Measurements from ENCODE around the gene ZNF583. TPM values are rescaled to one million over a fixed set of nuclear protein-coding genes. Genes with fewer than 3 reads are reported as not detected.

ZNF583 gene
- total RNA-seq, 4 donors from 2014 or later, result 6.2 to 15.1 (median 9.7) TPM

GRCh38 chr19:56403261-56403660, 871 bp upstream of the ZNF583 start:
- no peak for ATAC-seq
- H3K27ac ChIP-seq, result peak overlapping the region; percentile 19 to 96 (median 96)
- peaks cover 0 to 47% (median 0%) of the 10 kb centered on the region in 3 donors for H3K9me3 ChIP-seq
- peaks cover 0 to 49% of the 10 kb centered on the region in 2 donors for H3K36me3 ChIP-seq
- 4 to 14% methylated on average over 5 to 9 of the region's 9 CpGs for WGBS, 2 donors (ENCODE audit: low coverage in 1 of 2)
- TF ChIP-seq EP300 (IDR thresholded peaks at IDR 0.05), result no peak
- TF ChIP-seq, protein P1, sequence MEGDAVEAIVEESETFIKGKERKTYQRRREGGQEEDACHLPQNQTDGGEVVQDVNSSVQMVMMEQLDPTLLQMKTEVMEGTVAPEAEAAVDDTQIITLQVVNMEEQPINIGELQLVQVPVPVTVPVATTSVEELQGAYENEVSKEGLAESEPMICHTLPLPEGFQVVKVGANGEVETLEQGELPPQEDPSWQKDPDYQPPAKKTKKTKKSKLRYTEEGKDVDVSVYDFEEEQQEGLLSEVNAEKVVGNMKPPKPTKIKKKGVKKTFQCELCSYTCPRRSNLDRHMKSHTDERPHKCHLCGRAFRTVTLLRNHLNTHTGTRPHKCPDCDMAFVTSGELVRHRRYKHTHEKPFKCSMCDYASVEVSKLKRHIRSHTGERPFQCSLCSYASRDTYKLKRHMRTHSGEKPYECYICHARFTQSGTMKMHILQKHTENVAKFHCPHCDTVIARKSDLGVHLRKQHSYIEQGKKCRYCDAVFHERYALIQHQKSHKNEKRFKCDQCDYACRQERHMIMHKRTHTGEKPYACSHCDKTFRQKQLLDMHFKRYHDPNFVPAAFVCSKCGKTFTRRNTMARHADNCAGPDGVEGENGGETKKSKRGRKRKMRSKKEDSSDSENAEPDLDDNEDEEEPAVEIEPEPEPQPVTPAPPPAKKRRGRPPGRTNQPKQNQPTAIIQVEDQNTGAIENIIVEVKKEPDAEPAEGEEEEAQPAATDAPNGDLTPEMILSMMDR (IDR thresholded peaks at IDR 0.05), result no peak
- TF ChIP-seq POLR2AphosphoS5 (IDR thresholded peaks at IDR 0.05), result no peak
- TF ChIP-seq POLR2A (IDR thresholded peaks at IDR 0.05), result no peak
- H3K4me1 ChIP-seq, result peaks cover 0 to 25% (median 6%) of the 10 kb centered on the region in 3 donors
- H3K27me3 ChIP-seq, result no peaks in the 10 kb centered on the region
- peak overlapping the region; percentile 40 to 79 for H3K4me3 ChIP-seq

DNA sequence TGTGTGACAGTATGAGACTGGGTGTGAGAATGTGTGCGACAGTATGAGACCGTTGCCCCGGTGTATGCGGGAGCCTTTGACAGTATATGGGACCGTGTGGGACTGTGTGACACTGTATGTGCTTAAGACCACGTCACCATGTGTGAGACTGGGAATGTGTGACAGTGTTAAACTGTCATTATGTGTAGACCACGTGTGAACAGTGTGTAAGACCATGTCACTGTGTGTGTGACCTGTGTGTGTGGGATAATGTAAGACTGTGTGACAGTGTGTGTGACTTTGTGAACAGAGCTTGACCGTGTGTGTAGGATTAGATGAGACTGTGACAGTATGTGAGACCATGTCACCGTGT, 549 bp downstream of the ZNF583 start:
- peak overlapping the region; percentile 40 to 79 for H3K4me3 ChIP-seq
- H3K27me3 ChIP-seq, result no peaks in the 10 kb centered on the region
- ATAC-seq, result no peak
- 52% methylated on average over 9 of the region's 9 CpGs for WGBS, 2 donors (ENCODE audit: low coverage in 1 of 2)
- H3K27ac ChIP-seq, result peak overlapping the region in 3 of 4 donors; percentile 96
- H3K9me3 ChIP-seq, result peaks cover 0 to 55% (median 2%) of the 10 kb centered on the region in 3 donors
- TF ChIP-seq POLR2AphosphoS5 (IDR thresholded peaks at IDR 0.05) (no peak), POLR2A (IDR thresholded peaks at IDR 0.05) (no peak), EP300 (IDR thresholded peaks at IDR 0.05) (no peak)
- TF ChIP-seq, protein P1 (IDR thresholded peaks at IDR 0.05), result no peak
- peaks cover 3 to 49% of the 10 kb centered on the region in 2 donors for H3K36me3 ChIP-seq
- peaks cover 0 to 25% (median 6%) of the 10 kb centered on the region in 3 donors for H3K4me1 ChIP-seq

DNA sequence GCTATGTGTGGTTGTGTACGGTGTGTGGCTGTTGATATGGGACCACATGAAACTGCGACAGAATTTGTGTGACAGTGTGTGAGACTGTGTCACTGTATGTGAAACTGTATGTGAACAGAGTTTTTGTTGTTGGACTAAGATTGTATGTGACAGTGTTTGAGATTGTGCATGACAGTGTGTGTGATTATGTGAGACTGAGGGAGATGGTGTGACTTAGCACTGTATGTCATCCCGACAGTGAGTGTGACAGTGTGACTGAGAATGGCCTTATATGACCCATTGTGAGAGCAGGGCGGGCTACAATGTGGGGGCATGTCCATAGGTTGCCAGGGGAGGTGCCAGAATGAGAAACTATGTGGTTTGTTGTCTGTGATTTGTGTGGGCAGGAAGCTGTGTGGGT, 930 bp downstream of the ZNF583 start:
- no peak for ATAC-seq
- Histone ChIP-seq H3K27me3 (no peaks in the 10 kb centered on the region), H3K4me1 (peaks cover 0 to 25% (median 6%) of the 10 kb centered on the region in 3 donors), H3K27ac (no peak overlapping the region), H3K9me3 (peaks cover 0 to 55% (median 2%) of the 10 kb centered on the region in 3 donors), H3K36me3 (peaks cover 3 to 49% of the 10 kb centered on the region in 2 donors), H3K4me3 (peak overlapping the region in 1 of 2 donors; percentile 79)
- 94 to 98% methylated on average over 4 of the region's 4 CpGs for WGBS, 2 donors (ENCODE audit: low coverage in 1 of 2)
- TF ChIP-seq POLR2AphosphoS5 (IDR thresholded peaks at IDR 0.05) (no peak), EP300 (IDR thresholded peaks at IDR 0.05) (no peak), POLR2A (IDR thresholded peaks at IDR 0.05) (no peak)
- TF ChIP-seq, protein P1 (IDR thresholded peaks at IDR 0.05), result no peak

DNA sequence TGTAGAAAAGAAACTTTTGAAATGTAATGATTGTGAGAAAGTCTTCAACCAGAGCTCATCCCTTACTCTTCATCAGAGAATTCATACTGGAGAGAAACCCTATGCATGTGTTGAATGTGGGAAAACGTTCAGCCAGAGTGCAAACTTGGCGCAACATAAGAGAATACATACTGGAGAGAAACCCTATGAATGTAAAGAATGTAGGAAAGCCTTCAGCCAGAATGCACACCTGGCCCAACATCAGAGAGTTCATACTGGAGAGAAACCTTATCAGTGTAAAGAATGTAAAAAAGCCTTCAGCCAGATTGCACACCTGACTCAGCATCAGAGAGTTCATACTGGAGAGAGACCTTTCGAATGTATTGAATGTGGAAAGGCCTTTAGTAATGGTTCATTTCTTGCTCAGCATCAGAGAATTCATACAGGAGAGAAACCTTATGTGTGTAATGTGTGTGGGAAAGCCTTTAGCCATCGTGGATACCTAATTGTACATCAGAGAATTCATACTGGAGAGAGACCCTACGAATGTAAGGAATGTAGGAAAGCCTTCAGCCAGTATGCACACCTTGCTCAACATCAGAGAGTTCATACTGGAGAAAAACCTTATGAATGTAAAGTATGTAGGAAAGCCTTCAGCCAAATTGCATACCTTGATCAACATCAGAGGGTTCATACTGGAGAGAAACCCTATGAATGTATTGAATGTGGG, 19.3 kb downstream of the ZNF583 start:
- TF ChIP-seq POLR2AphosphoS5 (IDR thresholded peaks at IDR 0.05) (no peak), EP300 (IDR thresholded peaks at IDR 0.05) (no peak), POLR2A (IDR thresholded peaks at IDR 0.05) (no peak)
- TF ChIP-seq, protein P1 (IDR thresholded peaks at IDR 0.05), result no peak
- Histone ChIP-seq H3K27ac (no peak overlapping the region), H3K9me3 (peaks cover 21 to 100% (median 27%) of the 10 kb centered on the region in 3 donors), H3K36me3 (peaks cover 5 to 60% of the 10 kb centered on the region in 2 donors), H3K4me3 (no peak overlapping the region), H3K4me1 (no peaks in the 10 kb centered on the region), H3K27me3 (no peaks in the 10 kb centered on the region)
- ATAC-seq, result no peak
- WGBS, 2 donors (ENCODE audit: low coverage in 1 of 2), result 89 to 91% methylated on average over 4 to 5 of the region's 5 CpGs

DNA sequence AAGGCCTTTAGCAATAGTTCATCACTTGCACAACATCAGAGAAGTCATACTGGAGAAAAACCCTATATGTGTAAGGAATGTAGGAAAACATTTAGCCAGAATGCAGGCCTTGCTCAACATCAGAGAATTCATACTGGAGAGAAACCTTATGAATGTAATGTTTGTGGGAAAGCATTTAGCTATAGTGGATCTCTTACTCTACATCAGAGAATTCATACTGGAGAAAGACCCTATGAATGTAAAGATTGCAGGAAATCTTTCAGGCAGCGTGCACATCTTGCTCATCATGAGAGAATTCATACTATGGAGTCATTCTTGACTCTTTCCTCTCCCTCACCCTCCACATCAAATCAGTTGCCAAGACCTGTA, 19.8 kb downstream of the ZNF583 start:
- ATAC-seq, result no peak
- H3K27ac ChIP-seq, result no peak overlapping the region
- no peaks in the 10 kb centered on the region for H3K27me3 ChIP-seq
- H3K4me3 ChIP-seq, result no peak overlapping the region
- 92 to 100% methylated on average over 1 of the region's 1 CpG for WGBS, 2 donors (ENCODE audit: low coverage in 1 of 2)
- peaks cover 21 to 100% (median 29%) of the 10 kb centered on the region in 3 donors for H3K9me3 ChIP-seq
- no peaks in the 10 kb centered on the region for H3K4me1 ChIP-seq
- TF ChIP-seq, protein P1 (IDR thresholded peaks at IDR 0.05), result no peak
- TF ChIP-seq POLR2AphosphoS5 (IDR thresholded peaks at IDR 0.05), result no peak
- no peak for TF ChIP-seq POLR2A (IDR thresholded peaks at IDR 0.05)
- TF ChIP-seq EP300 (IDR thresholded peaks at IDR 0.05), result no peak
- peaks cover 5 to 54% of the 10 kb centered on the region in 2 donors for H3K36me3 ChIP-seq

Data from gastroesophageal sphincter (tissue), 4 donors.